ENCODE data around the gene LOXHD1.

Gene LOXHD1

DNA sequence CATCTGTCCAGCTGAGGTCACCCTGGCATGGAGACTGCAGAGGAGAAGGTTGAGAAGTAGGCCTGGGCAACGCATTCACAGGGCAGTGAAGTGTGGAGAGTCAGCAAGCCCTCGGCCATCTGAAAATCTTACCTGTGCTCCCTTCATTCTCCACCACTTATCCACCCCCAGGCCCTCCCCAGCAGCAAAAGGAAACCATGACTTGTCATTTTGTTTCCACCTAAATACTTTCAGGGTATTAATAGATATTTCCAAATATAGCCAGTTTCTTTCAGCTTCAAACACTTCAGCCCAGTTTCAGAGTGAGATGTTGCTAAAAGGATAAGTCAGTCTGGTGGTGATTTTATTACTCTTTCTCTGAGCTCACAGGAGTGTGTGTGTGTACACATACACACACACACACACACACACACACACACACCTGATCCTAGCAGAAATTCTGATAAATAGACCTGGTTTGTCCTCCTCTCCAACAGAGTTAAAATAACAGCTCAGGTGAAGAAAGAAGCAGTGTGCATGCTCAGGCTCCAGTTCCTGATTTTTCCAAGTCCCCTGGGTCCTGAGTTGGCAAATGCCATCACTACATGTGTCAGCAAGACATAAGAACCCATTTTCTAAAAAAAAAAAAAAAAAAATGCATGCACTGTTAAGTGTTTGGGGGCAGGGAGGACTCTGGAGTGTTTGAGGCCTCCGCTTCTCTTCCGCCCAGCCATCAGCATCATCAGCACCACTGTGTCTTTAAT is 82.8 kb downstream of the LOXHD1 start:
- no peak for DNase-seq

DNA sequence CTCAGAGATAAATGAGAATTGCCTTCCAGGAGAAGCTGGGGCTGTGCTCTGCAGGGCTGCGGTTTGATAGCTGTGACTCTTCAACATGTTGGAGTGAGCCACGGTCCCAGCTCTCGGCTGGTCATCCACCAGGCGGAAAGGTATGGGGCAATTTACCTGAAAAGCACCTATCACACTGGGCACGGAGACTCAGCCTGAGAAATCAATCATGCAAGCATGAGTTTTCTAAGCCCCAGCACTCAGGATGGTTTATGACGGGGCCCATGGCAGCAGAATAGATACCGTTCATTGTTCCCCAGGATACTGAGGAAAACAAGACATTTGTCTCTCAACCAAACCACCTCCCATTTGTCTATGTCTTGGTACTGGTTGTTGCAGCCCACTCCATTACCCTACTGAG is 83.9 kb downstream of the LOXHD1 start:
- DNase-seq: no peak

DNA sequence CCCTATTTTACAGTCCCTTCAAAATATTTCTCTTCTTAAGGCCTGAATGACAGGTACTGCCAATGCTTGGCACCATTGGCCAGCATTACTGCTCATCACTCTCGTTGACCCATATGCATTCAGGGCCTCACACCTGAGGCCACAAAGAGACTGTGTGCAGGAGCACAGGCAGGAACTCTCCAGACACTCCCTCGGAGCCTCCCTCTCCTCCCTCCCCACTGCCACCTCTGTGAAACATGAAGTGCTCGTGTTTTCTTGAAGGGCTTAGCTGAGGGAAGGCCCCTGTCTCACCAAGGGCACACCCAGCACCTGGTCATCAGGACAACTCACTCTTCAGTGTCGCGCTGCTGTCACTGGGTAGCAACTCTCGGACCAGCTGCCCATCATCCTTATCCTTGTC is 85.3 kb downstream of the LOXHD1 start:
- DNase-seq: no peak

- DNase-seq: no peak
These were observed 86.4 kb downstream of the LOXHD1 start for GRCh38 chr18:46570666-46571065.

DNA sequence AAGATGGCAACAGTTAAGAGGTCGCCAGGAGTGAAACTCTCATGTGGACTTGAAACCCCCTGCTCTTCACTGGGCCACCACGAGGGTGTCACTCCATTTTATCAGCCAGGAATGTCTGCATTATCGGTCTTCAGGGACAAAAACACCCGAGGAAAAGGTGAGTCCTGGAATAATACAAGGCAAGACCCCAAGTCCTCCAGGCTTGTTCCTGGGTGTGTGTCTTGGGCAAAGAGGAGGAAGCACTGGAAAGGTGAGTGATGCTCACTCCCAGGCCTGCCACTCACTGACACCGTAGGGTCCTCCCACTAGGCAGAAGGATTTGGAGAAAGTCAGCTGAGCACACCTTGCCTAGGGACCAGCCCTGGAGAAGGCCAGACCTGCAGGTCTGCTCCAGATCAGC is 86.9 kb downstream of the LOXHD1 start:
- DNase-seq: no peak

DNA sequence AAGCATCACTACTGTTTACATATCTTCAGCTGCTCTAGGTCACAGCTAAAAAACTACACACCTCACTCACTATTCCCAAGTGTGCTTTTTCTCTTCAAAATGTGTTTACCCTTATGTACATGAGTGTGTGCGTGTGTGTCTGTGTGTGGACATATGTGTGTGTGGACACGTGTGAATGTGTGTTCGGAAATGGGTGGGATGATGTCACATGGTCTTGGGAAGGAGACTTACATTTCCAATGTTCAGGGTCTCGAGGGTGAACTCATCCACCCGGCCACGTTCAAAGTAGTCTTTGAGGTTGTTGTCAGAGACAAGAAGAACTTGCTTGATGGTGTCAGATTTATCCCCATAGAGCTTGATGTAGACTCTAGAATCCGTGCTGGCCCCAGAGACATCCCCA is 87.8 kb downstream of the LOXHD1 start:
- DNase-seq: no peak

GRCh38 chr18:46567196-46567595 is 89.8 kb downstream of the LOXHD1 start:
- DNase-seq: no peak

- no peak for DNase-seq
These were observed 90.9 kb downstream of the LOXHD1 start for GRCh38 chr18:46566111-46566510.

GRCh38 chr18:46565256-46565655 is 91.8 kb downstream of the LOXHD1 start:
- no peak for DNase-seq

GRCh38 chr18:46563317-46563716 is 93.7 kb downstream of the LOXHD1 start:
- no peak for DNase-seq

DNA sequence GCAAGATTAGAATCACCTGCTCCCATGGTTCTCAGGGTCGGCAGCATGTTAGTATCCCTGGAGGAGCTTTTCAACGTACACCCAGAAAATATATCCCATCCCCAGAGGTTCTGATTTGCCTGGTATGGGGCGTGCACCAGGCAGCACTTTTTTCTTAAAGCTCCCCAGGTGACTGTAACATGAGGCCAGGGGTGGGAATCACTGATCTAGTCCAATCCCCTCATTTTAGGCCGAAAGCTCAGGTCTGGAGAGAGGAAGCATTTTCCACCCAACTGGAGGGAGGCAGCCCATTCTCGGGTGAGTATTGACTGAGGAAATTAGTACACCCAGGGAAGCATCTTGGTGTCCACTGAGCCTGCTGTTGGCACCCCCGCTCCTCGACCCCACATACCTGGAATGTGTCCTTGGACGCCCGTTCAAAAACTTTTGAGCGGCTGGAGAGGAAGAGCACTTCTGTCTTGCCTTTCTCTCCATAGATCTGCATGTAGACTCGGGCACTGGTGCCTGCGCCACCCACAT is 94.3 kb downstream of the LOXHD1 start:
- DNase-seq: no peak

DNA sequence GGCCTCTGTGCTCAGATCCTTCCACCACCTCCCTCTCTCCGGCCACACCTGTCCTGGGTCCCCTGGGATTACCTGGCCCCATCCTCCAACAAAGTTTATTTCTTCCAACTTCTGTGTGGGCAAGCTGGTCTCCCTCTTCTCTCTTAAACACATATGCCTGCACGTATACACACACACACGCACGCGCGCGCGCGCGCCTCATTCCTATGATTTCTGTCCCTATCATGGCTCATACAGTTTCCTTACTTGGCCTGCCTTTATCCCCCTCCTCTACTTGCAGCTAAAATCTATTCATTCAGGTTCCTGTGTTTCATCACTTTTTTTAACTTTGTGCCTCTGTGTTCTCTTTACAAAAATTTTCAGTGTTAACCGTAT is 96.4 kb downstream of the LOXHD1 start:
- DNase-seq: no peak

DNA sequence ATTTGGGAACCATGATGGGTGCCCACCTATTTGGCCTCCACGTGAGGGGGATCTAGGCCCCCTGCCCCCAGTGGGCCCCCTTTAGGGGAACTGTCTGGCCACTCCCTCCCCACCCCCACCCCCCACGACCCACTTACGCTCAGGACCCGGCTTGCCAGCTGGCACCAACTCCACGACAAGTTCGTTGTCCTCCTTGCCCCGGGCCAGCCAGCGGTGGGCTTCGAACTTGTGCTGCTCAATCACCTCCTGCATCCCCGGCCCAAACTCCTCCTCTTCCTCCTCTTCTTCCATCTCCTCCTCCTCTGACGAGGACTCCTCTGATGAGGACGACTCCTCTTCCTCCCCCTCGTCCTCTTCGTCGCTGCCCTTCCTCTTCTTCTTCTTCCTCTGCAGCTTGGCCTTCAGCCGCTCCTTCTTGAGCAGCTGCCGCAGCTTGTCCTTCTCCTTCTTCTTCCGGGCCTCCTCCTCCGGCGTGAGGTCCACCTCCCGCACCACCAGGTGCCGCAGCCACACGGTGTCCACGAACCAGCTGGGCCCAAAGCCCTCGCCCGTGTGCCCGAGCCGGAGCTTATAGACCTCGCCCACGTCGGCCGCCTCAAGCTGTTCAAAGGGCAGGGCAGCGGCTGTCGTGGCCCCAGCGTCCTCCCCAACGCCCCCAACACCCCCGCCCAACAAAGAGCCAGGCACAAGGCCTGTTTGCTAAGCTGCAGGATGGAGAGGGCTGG is 96.9 kb downstream of the LOXHD1 start:
- DNase-seq: no peak

DNA sequence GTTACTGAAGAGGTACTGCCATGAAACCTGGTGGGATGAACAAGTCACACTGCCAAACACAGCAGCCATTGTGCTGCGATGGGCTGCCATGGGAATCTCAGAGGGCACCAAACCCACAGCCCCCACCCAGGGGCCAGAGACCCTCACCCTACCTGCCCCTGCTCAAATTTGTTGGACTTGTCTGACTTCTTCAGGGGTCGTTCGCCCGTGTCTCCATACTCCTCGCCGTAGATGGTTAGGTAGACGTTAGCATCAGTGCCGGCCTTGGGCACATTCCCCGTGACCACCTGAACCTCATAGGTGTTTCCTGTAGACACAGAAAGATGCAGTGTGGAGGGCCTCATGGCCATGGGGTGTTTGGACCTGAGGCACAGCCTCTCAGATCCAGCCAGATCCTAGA is 97.7 kb downstream of the LOXHD1 start:
- no peak for DNase-seq

DNA sequence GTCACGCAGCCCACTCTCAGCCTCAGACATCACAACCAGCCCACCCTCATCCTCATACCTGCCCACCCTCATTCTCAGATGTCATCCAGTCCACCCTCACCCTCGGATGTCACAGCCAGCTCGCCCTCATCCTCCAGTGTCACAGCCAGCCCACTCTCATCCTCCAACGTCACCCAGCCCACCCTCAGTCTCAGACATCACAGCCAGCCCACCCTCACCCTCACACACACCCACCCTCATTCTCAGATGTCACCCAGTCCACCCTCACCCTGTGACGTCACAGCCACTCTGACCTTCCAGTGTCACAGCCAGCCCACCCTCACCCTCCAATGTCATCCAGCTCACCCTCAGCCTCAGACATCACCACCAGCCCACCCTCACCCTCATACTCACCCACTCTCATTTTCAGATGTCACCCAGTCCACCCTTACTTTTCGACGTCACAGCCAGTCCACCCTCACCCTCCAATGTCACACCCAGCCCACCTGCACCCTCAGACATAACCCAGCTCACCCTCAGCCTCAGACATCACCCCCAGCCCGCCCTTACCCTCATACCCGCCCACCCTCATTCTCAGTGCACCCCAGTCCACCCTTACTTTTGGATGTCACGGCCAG is 100.3 kb downstream of the LOXHD1 start:
- no peak for DNase-seq

DNA sequence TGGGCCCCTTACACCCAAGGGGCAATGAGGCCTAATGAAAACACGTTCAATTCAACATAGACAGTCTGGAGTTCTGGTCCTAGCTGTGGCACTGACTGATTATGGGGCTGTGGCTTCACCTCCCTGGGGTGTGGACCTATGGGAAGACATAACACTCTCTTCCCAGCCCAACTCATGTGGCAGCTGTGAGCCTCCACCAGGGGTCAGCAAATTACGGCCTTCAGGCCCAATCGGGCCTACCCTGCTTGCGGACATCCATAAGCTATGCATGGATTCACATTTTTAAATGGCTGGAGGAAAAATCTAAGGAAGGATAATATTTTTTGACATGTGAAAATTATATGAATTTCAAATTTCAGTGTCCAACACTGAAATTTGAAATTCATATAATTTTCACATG is 101.3 kb downstream of the LOXHD1 start:
- DNase-seq: peak; percentile 30

GRCh38 chr18:46555213-46555612 is 101.8 kb downstream of the LOXHD1 start:
- DNase-seq: no peak

DNA sequence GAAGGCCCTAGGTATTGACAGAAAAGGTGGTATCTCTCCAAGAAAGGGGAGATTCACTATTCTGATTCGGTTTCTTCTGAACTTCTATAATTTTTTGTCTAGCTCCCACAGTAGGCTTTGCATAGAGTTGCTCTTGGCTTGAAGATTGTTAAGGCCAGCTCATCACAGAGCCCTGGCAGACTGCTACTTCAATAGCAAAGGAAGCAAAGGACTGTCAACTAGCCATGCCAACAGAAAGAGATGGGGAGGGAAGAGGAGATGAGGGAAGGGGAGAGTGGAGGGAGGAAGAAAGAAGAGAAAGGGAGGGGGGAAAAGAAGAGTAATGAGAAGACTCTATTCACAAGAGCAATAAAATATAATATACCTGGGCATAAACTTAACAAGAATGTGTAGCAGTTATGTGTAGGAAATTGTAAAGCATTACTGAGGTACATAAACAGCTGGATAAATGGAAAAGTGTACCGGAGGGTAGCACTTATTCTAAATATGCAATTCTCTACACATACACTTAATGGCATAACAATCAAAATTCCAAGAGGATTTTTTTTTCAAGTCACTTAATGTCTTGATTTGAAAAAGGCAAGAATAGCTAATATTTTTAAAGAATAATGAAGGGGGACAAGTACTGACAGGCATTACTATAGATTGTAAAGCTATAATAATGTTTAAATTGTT is 102.5 kb downstream of the LOXHD1 start:
- no peak for DNase-seq

DNA sequence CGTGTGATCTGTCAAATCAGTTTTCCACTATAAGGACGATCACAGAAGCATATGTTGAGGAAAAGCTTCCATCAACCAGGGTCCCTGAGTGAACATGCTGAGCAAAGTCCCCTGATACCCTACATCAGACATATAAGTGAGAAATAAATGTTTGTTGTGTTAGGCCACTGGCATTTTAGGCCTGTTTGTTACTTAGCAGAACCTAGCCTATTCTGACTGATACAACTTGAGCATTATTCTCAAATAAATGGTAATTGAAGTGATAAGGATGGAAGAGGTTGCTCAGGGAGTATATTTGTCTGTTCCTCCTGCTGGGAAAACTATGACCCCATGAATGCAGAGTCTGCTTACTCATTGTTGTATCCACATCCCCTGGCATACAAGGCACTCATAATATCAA is 106.4 kb downstream of the LOXHD1 start:
- no peak for DNase-seq

DNA sequence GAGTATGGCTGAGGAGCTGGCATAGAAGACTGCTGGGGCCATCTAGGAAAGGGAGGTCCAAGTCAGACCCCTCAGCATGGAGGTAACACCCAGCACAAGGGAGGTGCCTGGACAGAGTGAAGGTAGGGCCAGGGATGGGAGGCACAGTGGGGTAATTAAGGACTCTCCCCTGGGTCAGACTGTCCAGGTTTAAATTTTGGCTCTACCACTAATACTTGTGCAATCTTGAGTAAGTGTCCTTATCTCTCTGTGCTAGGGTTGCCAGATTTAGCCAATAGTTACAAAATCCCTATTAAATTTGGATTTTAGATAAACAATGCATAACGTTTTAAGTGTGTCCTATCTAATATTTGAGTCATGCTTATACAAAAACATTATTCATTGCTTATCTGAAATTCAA is 109.5 kb downstream of the LOXHD1 start:
- no peak for DNase-seq

DNA sequence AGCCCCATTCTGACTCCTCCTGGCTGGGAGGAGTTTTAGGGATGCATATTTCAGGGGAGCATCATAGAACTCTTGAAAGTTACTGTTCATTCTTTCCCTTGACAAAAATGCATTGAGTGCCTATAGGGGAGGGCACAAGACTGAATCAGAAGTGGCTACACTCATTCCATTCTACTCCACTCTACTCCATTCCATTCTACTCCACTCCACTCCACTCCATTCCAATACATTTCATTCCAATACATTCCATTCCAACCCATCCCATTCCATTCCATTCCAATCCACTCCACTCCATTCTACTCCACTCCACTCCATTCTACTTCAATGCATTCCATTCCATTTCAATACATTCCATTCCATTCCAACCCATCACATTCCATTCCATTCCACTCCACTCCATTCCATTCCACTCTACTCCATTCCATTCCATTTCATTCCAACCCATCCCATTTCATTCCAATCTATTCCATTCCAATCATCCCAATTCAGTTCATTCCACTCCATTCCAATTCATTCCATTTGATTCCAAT is 110.8 kb downstream of the LOXHD1 start:
- DNase-seq: no peak

DNA sequence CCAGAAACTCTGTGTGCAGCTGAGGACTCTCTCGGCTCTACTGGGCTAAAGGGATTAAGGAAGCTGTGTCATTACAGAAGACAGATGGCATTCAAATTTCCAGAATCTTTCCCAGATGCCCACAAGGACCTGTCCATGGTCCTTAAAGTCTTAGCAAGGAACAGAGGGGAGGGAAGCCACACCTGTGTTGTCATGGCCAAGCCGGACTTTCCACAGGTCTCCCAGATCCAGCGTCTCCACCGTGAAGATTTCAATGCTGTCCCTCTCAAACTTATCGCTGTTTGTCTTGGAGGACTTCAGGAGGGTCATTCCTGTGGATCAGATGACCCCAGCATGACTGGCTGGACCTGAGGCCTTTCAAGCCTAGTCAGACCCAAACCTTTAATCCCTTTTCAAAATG is 114.5 kb downstream of the LOXHD1 start:
- no peak for DNase-seq

GRCh38 chr18:46541626-46542189 is 115.3 kb downstream of the LOXHD1 start:
- DNase-seq: no peak

All from right hindlimb (tissue), 1 donor.